GM19099 (cell line): ENCODE measurements around the gene FILIP1L.
A peak's percentile ranks its signal among the peaks of the same experiment; 100 is the strongest.

ENCODE experiments used
- POLR2A ChIP-seq: IDR thresholded peaks from 3 replicates; pipeline ENCODE4 v1.6.1; 2011; ENCODE audit warnings: low read depth; ENCODE audit not compliant: insufficient read length; ENCODE audit errors: extremely low read depth

Gene FILIP1L

DNA sequence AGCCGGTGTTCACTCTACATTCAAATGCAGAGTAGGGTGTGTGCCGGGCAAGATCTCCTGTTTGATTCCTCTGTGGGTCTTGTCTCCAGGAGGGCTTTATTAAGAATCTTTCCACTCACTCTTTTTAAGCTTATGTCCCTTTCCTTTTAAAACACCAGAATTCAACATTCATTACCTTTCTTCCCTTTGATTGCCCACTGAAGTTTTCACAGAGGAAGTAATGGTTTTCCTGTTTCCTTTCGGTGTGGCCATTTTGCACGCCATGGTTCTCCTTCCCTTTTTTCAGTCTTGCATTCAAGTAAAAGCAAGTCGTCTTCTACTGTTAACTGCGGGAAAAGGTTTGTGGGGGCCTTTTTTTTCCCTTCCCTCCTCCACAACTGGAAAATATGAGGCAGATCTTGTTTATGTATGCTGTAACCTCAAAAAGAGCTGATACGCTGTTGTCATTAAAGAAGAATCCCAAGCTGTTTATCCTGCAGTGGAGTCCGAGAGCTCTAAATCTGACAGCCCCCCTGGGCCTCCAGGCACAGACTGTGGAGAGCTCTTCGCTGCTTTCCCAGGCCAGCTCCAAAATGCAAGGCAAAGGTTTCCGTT is 40.5 kb downstream of the FILIP1L start:
- TF ChIP-seq POLR2A = peak; percentile 13

DNA sequence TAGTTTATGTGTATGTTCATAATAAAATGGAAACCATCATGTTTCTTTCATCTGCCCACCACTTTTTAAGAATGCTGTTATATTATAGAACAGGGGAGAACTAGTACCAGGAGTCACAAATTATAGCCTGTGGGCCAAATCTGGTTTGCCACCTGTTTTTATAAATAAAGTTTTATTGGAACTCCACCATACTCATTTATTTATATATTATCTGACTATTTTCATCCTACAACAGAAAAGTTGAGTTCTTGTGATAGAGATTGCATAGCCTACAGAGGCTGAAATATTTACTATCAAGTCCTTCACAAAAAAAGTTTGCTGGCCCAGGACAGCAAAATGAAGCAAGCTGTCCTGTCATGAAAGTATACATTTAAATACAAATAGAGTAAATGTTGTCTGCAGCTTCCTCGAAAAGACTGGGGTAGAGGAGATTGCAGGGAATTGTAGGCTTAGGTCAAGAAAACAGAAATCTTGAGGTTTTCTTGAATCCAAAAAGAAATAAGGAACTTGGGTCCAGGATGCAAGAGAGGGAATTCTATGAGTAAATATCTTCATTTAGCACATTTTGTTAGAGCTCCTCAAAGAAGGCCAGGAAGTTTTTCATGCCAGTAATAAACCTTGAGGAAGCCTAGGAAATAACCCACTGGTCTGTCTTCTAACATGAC is 41.1 kb downstream of the FILIP1L start:
- no peak for TF ChIP-seq POLR2A

GRCh38 chr3:100072326-100073048 is 41.8 kb downstream of the FILIP1L start:
- no peak for TF ChIP-seq POLR2A

- TF ChIP-seq POLR2A = no peak
These were observed 44.8 kb downstream of the FILIP1L start for GRCh38 chr3:100069472-100069871.

DNA sequence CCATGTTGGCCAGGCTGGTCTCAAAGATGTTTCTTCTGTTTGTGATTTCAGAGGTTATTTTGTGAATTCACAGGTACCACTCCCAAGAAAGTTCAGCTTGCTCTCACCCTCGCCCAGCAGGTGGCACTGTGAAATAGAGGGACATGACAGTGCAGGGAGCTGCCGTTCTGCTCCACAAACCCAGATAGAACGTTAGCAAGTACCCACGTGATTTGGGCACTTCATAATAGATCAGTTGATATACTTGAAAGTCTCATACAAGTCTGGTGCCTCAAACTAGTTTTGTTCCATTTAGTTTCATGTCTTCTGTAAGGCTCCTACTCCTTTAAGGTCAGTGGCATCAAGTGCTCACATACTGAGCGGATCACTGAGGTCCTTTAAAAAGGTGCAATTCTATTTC is 45.5 kb downstream of the FILIP1L start:
- TF ChIP-seq POLR2A = no peak

GRCh38 chr3:100067589-100067988 is 46.7 kb downstream of the FILIP1L start:
- no peak for TF ChIP-seq POLR2A

GRCh38 chr3:100063929-100064461 is 50.3 kb downstream of the FILIP1L start:
- TF ChIP-seq POLR2A = no peak

- no peak for TF ChIP-seq POLR2A
These were observed 51.6 kb downstream of the FILIP1L start for GRCh38 chr3:100062665-100063064.

GRCh38 chr3:100060685-100061484 is 53.4 kb downstream of the FILIP1L start:
- no peak for TF ChIP-seq POLR2A

- TF ChIP-seq POLR2A = no peak
These were observed 54.8 kb downstream of the FILIP1L start for GRCh38 chr3:100059472-100059871.

DNA sequence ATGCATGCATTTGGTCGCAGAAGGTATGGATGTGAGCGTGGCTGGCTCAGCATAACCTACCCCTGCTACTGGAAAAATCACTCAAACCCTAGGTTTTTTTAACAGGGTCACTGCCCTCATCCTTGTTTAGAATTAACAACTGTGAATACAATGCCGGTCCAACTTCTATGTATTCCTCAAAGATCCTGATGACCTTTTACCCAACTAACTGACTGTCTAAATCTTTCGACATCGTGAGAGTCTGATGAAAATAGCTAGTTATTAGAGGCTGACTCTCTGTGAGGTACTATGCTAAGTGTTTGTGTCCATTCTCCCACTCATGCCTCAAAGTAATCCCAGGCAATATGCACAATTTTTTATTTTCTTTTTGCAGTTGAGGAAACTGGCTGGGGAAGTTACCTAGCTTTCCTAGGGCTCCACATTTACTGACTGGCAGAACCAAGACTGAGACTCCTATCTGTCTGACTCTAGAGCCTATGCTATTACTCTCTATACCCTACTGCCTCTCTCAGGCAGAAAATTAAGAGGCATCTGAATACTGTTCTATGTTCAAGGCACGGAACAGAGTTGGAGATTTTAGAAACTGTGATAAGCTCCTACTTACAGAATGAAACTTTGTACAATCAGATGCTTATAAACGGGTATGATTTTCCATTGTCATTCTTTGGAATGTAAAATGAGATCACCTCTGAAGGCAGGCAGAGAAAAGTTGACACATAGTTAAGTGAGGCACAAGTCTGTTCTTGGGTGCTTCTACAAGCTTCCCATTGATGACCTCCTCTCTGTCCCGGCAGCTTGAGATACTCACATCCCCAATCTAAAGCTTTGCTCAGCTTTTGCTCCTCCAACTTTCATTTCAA is 56.4 kb downstream of the FILIP1L start:
- no peak for TF ChIP-seq POLR2A

- TF ChIP-seq POLR2A = no peak
These were observed 60.2 kb downstream of the FILIP1L start for GRCh38 chr3:100053951-100054620.

- no peak for TF ChIP-seq POLR2A
These were observed 66.1 kb downstream of the FILIP1L start for GRCh38 chr3:100048248-100048647.
